ENCODE measurements around the gene CSNK1A1.
"Not testable (repeated sequence)": the region's sequence is repeated elsewhere in the genome, so short reads cannot be mapped to it uniquely, and the experiment has no call there.

CSNK1A1 gene

GRCh38 chr5:149453618-149454415, 97.4 kb downstream of the CSNK1A1 start:
- no peak for DNase-seq

GRCh38 chr5:149452665-149453617, 98.3 kb downstream of the CSNK1A1 start:
- no peak for DNase-seq

DNA sequence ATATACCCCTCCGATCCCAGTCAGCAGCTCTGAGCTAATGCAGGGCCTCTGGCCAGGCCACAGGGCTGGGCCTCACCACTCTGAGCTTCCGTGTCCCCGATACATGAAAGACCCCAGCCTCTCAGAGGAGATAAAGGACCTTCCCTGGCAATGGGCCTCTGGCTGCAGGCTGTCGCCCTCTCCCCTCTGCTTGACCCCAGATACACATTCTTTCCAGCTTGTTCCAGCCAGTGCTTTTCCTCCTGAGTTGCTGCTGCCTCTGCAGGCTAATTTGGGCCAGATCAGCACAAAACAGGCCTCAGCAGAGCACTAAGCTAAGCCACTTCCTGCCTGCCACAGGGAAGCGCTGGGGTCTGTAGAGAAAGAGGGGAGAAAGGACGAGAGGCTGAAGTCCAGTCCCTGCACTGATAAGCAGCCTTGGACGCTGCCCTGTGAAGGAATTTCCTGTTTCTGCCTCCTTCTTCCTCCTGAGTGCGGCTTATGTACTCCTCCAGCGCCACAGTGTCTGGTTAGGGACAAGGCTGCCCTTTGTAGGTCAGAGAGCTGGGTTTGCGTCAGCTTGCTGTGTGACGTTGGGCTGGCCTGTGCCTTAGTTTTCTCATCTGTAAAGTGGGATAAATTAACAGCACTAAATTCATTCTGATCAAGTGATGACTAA, 99.1 kb downstream of the CSNK1A1 start:
- no peak for DNase-seq

DNA sequence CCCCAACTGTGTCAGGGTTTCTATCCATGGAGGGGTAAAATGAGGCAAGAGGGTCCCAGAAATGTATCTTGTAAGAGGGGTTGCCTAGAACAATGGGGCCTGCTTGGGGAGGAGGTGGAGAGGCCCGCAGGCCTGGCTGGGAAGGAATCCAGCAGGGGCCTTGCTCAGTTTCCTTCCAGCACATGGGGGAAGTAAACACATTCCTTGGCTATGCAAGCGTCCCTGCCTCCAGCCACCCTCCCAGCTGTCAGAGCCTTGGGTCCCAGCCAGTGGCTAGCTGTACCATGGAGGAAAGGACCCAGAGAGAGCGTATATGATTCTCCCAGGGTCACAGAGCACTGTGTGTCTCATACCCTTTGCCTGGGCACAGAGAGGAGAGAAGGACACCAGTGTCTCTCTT, 101.0 kb downstream of the CSNK1A1 start:
- no peak for DNase-seq

DNA sequence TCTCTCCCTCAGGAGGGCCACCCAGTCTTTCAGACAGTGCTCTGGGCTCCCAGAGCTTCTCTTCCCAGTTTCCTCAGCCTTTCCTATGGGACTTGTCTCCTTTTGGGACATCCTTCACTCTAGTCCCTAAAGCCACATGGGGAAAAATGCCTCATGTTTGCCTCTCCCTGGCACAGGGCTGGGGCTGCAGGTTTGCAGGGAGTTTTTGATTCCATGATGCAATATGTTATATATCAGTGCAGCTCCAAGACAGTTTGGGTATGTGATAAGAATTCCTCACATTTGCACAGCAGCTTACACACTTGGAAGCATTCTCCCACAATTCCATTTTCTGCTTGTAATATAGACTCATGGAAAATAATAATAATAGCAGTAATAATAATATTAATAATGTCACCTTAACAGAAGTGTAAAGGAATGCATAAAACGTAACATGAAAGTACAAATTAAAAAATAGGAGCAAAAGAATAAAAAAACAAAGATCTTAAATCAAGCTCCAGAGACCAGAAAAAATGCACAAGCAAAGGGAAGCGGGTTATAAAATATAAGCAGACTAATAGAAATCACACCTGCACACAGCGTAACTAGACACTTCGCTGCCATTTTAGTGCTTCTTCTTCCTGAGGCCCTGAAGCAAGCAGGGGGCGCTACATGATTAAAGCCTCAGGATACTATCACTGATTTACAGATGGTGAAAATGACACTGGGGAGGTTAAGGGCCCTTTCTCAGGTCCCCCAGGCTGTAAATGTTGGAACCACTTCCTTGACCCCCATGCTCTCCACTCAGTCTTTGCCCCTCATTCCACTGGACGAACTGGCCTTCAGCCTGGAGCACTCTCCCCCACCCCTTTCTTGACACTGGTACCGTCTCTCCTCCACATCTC, 102.2 kb downstream of the CSNK1A1 start:
- DNase-seq, result no peak

DNA sequence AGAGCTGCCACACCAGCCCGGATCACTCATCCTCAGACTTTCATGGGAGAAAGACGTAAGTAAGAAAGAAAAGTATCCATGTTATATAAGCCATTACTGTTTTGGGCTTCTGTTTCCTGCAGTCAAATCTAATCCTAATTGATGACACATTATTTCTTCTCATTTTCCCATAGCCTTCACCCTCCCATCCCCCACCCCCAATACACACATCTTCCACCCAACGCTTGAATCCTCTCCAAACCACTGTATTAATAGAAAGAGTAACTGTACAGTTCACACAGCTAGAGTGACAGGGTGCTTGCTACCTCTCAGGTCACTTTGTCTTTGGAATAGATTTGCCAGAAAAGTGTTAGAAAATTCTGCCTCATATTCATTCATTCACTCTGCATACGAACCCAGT, 102.8 kb downstream of the CSNK1A1 start:
- DNase-seq, result no peak

DNA sequence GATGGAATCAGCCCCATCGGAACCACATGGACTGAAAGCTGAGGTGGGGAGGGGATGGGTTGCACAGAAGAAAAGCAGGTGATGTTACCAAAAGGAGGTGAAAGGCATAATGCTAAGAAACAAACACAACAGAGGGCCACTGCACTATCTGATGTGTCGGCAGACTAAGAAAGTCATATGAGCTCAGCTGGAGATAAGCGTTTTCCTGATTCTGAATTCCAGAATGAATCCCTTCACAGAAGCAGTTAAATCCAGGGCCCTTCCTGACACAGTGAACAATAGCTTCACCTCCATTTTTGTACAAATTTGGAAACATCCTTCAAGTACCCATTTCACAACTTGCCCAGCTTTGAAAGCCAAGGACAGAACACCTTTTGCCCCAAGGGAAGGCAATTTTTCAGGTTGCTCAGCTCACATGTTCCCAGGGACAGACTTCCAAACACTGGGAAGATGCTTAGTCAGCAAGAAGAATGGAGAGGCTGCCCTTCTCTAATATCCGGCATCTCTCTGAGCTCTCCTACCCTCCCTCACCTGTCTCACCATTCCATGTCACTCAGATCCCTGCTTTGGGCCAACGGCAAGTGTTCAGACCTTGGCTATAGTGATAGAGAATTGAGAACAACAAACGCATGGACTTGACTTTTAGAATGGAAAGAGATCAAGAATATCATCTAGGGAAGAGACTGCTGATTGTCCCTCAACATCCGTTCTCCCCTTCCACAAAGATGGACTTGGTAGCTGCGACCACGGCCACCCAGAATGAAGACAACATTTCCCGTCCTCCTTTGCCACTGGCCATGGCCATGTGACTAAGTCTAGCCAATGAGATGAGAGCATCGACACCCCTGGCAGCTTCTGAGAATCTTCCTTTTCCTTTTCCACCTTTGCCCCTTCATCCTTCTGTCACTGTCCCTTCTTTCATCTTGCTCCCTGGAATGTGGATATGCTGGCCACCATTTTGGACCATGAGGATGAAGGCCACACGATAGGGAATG, 103.6 kb downstream of the CSNK1A1 start:
- no peak for DNase-seq

GRCh38 chr5:149446794-149447193, 104.4 kb downstream of the CSNK1A1 start:
- DNase-seq, result not testable (repeated sequence)

DNA sequence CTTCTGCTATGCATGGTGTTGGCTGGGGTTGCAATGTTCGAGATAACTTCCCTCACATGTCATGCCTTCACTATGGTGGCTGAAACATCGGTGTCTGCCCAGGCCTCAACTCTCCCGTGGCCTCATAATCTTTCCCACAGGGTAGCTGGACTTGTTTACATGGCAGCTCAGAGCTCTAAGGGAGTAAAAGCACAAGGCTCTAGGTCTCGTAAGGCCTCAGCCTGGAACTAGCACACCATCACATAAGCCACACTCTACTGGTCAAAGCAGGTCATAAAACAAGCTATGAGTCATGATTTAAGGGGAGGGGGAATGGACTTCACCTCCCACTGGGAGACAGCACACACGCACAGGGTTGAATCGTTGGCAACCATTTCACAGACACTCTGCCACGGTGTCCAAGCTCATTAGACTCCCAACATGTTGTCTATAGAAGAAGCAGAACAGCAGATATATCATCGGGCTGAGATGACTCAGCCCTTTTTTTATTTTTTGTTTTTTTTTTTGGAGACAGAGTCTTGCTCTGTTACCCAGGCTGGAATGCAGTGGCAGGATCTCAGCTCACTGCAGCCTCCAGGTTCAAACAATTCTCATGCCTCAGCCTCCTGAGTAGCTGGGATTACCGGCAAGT, 105.4 kb downstream of the CSNK1A1 start:
- no peak for DNase-seq

- DNase-seq, result no peak
Observed at GRCh38 chr5:149445343-149445738, 105.9 kb downstream of the CSNK1A1 start.

DNA sequence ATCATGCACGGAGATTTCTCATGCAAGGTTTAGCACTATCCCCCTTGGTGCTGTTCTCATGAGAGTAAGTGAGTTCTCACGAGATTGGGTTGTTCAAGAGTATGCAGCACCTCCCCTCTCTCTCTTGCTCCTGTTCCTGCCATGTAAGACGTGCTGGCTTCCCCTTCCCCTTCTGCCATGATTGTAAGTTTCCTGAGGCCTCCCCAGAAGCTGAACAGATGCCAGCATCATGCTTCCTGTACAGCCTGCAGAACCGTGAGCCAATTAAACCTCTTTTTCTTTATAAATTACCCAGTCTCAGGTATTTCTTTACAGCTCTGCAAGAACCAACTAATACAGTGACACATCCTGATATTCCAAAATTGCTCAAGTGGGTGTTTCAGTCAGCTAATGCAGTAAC, 106.8 kb downstream of the CSNK1A1 start:
- not testable (repeated sequence) for DNase-seq

DNA sequence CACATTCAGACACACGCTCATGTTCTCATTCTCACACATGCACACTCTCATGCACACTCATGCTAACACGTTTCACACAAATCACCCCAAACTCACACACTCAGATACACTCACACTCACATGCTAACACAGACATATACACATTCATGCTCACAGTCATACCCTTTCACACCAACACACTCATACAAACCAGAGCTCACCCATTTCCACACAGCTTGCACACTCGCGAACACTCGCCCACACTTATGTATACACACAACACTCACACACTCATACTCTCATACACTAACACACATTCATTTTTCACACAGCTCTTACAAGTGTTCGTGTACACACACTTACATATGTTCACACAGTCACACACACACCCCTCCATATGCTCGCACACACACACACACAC, 108.0 kb downstream of the CSNK1A1 start:
- no peak for DNase-seq

DNA sequence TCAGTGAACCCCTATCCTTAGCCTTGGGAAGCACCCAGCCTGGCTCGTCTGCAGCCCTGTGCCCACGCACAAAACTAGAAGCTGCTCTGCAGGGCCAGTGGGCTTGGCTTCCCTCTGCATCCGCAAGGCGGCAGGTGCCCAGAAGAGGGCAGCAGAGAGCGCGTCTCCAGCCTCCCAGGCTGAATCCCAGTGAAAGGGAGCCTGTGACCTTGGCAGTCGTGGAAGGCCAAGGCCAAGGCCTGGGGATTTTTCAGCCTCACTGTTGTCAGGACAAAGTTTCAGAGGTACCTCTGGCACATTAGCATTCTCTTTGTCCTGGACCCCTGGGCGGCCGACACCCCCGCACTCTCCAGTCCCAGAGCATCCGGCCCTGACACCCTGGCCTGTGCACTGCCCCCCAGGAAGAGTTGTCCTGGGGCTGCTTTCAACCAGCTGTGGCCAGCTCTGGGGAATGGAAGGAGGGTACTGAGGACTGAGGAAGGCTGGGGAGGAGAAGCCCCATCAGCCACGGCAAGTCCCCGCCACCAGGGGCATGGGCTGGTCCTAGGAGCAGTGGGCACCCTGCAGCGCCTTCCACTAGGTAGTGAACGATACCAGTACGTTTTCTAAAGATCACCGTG, 108.6 kb downstream of the CSNK1A1 start:
- peak; percentile 20 to 37 for DNase-seq

Measured in AML-193 (cell line).